CD4-positive, alpha-beta T cell treated with Interleukin-6 for 4 hours (primary cell): ENCODE measurements around the gene ABHD12.

Experiments
- DNase-seq: peaks from one replicate; pipeline ENCODE4 v3.0.0-alpha.2; 2020; ENCODE audit warnings: mixed read lengths

ABHD12 gene

GRCh38 chr20:25287631-25288290, 102.9 kb downstream of the ABHD12 start:
- no peak for DNase-seq

- DNase-seq = no peak
Measured at GRCh38 chr20:25286917-25287316, 103.7 kb downstream of the ABHD12 start.

DNA sequence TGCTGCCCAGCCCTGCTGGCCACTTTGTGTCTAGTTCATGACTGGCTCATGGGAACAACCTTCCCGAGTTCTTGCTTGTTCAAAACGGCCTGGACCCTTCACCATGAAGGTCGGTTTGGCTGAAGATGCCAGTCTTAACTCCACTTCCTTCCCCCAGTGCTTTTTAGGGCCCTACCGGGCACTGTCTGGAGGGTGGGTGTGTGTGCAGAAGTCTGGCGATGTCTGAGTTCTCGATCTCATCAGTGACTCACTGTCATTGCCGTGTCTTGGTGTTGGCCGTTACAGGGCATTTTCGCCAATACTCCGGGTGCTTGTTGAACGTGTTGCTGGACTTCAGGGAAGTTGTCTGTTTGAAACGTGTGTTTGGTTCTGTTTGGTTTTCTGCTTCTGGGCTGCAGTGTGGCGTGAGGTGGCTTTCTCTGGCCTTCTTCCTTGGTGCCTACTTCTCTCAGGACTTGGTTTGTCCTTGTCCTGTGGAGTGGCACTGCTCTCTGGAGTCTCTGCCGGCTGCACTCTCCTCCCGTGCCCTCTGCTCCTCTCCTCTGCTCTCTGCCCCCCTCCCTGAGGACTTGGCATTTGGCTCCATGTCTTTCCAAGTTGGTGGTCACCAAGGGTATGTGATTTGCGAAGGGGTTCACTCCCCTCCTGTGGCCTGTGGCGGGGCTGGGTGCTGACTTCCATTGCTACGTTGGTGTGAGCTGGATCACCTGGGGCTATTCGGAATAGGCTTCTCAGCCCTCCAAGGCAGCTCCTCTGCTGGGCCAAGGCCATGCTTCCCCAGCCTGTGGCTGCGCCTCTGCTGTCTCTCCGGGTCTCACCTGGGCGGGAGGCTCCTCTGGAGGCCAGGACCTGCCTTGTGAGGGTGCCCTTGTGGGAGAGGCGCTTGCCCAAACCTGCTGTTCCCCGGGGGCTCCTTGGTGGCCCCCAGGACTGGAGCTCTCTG, 104.5 kb downstream of the ABHD12 start:
- DNase-seq = no peak

DNA sequence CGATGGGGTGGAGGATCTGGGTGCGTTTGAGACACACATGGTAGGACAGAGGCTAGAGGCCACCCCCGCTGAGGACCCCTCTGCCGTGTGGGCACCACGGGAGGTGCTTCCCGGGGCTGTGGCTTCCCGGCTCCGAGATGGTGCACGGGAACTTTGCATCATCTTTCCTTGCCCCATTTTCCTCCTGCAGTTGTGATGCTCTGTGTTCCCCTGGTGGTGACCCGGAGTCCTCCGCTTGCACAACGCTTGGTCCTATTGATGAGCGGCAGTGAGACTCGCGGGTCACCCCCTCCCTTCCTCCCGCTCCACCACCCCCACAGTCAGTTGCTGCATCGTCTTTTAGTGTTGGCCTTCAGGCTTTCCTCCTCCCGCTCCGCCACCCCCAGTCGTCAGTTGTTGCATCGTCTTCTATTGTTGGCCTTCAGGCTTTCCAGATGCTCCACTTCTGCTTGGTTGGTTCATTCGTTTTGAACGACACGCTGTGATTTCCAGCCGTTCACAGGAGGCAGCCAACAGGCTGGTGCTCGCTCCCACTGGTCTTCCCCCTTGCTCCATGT, 105.5 kb downstream of the ABHD12 start:
- no peak for DNase-seq

GRCh38 chr20:25284131-25284601, 106.5 kb downstream of the ABHD12 start:
- DNase-seq = no peak

DNA sequence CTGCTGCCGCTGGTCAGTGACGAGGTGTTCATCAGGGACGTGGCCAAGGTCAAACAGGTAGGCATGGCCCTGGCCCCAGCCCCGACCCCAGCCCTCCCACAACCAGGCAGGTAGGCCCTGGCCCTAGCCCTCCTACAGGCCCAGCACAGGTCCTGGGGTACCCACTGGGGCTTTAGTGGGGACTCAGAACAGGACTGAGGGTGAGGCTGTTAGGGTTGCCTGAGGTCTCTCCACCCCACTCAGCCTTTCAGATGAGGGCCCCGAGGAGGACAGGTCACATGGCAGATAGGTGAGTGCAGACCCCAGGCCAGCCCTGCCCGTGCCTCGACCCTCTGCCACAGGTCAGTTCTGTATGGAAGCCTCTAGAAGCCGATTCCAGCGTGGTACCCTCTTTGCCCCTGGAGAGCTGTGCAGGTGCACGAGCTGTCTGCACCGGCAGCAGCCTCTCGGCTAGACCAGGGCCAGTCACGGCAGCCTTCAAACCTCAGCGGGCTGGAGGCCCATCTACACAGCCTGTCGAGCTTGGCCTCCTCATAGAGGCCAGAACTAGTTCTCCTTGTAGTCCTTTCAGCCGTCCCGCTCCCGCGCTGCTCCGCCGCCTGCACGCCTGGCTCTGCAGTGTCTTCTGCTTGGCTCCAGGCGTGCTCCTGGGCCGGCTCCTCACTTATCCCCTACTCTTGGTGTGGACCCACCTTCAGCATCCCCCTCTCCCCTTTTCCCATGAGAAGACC, 107.2 kb downstream of the ABHD12 start:
- no peak for DNase-seq

- no peak for DNase-seq
Measured at GRCh38 chr20:25282796-25283195, 107.8 kb downstream of the ABHD12 start.

DNA sequence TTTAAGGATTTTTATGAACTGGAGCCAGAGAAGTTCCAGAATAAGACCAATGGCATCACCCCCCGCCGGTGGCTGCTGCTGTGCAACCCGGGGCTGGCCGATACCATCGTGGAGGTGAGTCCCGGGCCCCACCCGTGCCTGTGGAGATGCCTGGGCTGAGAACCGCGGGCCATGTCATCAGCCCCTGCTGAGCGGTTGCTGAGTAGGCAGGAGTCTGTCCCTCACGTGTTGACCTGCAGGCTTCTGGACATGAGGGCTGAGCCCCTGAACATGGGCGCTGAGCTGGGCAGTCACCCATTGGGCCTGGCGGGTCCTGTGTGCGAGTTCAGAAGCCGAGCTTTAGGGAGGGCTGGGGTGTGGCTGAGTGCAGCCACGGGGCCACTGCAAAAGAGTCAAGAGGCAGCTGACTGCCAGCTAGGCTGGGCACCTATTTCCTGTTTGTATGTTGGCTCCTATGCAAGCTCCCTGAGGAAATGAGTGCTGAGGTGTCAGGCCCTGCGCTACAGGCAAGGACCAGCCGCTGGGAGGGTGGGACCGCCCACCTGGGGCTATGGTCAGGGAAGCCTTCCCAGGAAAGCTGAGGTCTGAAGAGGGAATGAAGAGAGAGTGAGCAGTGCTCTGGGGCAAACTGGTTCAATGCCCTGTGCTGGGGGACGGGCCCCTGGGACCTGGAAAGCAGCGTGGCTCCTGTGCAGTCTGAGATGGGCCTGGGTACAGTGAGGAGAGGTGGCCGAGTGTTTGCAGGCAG, 108.4 kb downstream of the ABHD12 start:
- no peak for DNase-seq

DNA sequence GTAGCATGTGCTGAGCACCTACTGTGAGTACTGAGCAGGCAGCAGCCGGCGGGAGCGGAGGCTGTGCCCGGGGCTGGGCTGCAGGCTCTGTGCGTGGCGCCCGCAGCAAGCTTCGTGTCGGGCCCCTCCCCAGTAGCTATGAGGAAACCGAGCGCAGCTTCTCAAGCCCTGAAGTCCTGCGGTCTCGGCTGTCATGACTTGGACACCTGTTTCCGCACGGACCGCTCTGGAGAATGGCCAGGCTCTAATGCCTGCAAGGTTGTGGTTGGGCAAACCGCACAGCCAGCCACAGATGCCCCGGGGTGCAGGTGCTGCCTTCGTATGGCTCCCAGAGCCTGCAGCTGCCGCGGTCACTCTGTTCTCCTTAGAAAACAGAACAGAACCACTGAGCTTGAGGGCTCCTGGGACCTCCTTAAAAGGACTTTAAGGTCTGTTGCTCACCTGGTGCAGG, 109.1 kb downstream of the ABHD12 start:
- DNase-seq = no peak

DNA sequence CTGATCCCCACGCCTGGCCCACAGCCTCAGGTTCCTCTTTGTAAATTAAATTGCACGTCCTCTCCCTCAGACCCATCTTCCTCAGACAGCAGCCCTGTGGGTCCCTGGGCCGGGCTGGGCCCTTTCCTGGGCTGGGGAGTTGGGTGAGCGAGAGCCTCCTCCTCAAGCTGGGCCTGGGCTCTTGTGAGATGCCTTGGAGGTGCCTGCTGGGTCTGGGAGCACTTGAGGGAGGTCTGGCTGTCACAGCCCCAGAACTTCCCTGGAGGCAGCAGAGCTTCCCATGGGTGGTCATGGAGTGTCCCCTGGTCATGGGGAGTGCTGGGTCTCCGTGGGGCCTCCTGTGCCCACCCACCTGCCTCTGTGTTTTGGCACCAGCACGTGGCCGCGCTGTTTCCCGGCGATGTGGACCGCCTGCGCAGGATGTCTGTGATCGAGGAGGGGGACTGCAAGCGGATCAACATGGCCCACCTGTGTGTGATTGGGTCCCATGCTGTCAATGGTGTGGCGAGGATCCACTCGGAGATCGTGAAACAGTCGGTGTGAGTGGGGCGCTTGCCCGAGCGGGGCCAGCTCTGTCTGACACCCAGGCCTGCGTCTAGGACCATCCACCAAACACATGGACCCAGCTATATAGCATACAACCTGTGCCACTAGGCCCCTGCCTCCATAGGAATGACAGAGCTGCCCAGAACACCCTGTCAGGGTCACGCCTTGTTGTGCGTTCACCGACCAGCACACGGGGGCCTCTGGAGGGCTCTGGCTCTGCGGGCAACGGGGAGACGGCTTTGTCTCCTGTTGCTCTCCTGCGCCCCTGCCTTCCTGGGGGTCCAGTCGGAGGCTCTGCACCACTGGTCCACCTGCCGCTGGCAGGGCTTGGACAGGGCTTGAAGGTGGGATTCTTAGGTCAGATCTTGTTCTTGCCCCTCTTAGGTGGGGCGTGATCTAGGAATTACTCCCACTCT, 109.8 kb downstream of the ABHD12 start:
- no peak for DNase-seq

DNA sequence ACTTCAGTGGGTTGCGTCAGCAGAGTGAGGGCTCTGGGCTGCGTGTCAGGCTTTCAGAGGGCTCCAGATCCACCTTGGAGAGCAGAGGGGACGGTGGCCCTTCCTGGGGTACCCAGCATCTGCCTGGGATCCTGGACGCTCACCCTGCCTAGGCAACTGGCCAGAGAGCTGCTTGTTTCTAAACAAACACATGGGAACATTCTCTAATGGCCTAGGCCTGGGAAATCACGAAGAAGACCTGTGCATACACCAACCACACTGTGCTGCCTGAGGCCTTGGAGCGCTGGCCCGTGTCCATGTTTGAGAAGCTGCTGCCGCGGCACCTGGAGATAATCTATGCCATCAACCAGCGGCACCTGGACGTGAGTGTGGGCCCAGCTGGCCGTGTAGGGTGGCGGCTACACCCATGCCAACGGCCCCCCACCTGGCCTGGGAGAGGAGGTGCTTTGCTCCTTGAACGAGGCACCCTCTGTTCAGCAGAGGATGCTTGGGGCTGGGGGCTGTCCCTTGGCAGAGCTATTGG, 110.5 kb downstream of the ABHD12 start:
- no peak for DNase-seq

- DNase-seq = no peak
Measured at GRCh38 chr20:25279403-25279802, 111.2 kb downstream of the ABHD12 start.

- DNase-seq = no peak
Measured at GRCh38 chr20:25278636-25279361, 111.8 kb downstream of the ABHD12 start.

- no peak for DNase-seq
Measured at GRCh38 chr20:25277941-25278521, 112.6 kb downstream of the ABHD12 start.

DNA sequence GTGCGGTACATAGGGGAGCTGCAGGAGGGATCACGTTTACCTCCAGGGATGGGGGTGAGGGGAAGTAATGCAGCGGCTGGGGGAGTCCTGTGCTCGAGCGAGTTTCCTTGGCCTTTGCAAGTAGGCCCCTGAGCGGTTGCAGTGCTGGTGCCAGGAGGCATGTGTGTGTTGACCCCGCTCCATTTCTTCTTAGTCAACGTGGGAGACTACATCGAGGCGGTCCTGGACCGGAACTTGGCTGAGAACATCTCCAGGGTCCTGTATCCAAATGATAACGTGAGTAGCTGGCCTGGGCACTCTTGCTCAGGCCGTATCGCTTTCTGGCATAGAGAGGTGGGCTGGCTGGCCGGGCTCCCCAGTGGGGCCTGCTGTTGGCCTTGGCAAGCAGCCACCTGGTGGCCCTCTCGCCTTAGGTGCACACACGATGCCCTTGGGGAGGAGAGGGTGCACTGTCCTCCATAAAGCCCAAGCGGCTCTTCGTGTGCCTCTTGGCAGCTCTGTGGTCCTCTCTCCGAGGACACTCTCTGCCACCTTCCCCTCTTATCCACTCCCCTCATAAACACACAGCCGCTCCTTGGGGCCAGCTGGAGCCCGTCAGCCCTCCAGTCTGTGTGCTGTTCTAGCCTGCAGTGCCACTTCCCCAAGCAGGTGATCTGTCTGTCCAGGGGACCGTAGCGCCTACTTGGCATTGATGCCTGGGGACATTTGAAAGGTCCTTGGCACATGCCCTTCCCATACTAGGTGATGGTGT, 113.4 kb downstream of the ABHD12 start:
- DNase-seq = no peak

DNA sequence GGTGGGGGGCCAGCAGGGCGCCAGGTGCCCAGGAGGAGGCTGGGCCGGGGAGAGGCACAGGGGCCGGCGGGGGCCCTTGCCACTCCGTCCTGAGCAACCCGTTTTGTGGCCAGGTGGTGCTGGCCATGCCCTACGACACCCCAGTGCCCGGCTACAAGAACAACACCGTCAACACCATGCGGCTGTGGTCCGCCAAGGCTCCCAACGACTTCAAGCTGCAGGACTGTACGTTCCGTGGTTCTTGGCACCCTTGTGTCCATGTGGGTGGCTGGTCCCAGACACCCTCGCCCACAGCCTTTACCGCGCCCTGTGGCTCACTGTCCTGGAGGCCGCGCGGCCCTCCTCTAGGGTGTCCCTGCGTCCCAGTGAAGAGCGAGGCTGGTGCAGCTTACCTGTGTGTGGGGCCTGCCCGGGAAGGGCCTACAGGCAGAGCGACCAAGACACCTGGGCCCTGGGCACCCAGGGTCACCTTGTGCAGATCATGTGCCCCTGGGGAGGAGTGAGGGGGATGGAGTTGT, 114.0 kb downstream of the ABHD12 start:
- DNase-seq = no peak

- no peak for DNase-seq
Measured at GRCh38 chr20:25275813-25276532, 114.7 kb downstream of the ABHD12 start.
